ENCODE data around the gene MTMR2. TPM values are rescaled to one million over a fixed set of nuclear protein-coding genes. Genes with fewer than 3 reads are reported as not detected.
A peak's percentile ranks its signal among the peaks of the same experiment; 100 is the strongest.

Gene MTMR2
- polyA plus RNA-seq, 1 of the 3 experiments (the other 2 are of a cell fraction) = 8.6 TPM

DNA sequence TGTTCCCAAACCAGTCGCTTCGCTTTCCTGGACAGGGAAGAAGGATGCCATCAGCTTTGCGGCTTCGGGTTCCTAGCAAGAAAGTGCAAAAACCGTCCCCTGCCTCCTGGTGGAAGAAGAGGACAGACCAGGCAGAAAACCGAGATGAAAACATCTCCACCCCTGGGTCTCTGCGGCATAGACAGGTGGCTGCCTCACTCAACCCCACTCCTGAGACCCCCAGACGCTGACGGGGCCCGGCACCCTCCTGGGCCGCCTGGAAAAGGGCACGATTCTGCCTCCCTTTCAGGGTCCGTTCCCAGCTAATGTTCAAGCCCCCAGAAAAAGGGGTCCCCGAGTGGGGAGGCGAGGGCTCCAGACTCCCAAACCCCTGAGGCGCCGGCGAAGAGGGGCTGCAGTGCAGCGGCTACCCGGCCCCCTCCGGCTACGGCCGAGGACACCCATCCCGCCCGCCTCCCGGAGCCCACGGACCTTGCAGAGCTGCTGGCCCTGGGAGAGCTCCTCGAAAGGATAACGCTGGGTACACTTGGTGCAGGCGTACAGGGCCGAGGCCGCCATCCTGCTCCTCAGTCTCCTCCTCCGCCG is 134.9 kb downstream of the MTMR2 start (continued):
- TF ChIP-seq ELF1 (IDR thresholded peaks at IDR 0.05) (no peak), RCOR1 (IDR thresholded peaks at IDR 0.05; ENCODE audit: low read length) (no peak), TEAD4 (IDR thresholded peaks at IDR 0.05; ENCODE audit: borderline replicate concordance, insufficient read depth) (no peak), RXRA (IDR thresholded peaks at IDR 0.05; ENCODE audit: borderline replicate concordance, low read depth) (no peak), SMC3 (IDR thresholded peaks at IDR 0.05; ENCODE audit: low read depth, low read length) (peak; percentile 21; the same call in 1 of the 2 replicates)
- TF ChIP-seq, protein P1, sequence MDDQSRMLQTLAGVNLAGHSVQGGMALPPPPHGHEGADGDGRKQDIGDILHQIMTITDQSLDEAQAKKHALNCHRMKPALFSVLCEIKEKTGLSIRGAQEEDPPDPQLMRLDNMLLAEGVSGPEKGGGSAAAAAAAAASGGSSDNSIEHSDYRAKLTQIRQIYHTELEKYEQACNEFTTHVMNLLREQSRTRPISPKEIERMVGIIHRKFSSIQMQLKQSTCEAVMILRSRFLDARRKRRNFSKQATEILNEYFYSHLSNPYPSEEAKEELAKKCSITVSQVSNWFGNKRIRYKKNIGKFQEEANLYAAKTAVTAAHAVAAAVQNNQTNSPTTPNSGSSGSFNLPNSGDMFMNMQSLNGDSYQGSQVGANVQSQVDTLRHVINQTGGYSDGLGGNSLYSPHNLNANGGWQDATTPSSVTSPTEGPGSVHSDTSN (IDR thresholded peaks at IDR 0.05) = no peak
- TF ChIP-seq, protein P2, sequence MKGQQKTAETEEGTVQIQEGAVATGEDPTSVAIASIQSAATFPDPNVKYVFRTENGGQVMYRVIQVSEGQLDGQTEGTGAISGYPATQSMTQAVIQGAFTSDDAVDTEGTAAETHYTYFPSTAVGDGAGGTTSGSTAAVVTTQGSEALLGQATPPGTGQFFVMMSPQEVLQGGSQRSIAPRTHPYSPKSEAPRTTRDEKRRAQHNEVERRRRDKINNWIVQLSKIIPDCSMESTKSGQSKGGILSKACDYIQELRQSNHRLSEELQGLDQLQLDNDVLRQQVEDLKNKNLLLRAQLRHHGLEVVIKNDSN (IDR thresholded peaks at IDR 0.05; ENCODE audit: borderline replicate concordance, low read depth) = no peak

Small RNAs within 50 kb of the gene (small RNA-seq; reads per million reads assigned to genes)
- gene RNA5SP345 = 0 to 0.21 (median 0) reads per million in 7 experiments

Other genes starting within 250 kb of the MTMR2 start
- gene FAM76B, start 134.3 kb downstream of the MTMR2 start, polyA plus RNA-seq (2012; rRNA removed) = 15.4 and 23.2 TPM in 2 replicates
- gene CEP57, start 133.6 kb downstream of the MTMR2 start, polyA plus RNA-seq (2012; rRNA removed) = 12.2 and 16.0 TPM in 2 replicates